ENCODE results near the gene MNAT1.

- TF ChIP-seq EZH2 (IDR thresholded peaks at IDR 0.05; ENCODE audit: borderline replicate concordance, low read depth, low read length, severe bottlenecking), result no peak
- TF ChIP-seq CTCF (IDR thresholded peaks at IDR 0.05; ENCODE audit: borderline replicate concordance, extremely low read depth, low read length, poor library complexity, severe bottlenecking), result no peak
Measured at GRCh38 chr14:60971271-60971670, 236.7 kb downstream of the MNAT1 start.
